CD8-positive, alpha-beta memory T cell (primary cell): ENCODE results near the gene ALAS1. TPM values are rescaled to one million over a fixed set of nuclear protein-coding genes. Genes with fewer than 3 reads are reported as not detected.

Source experiments
- polyA plus RNA-seq: library from polyadenylated mRNA; unstranded; fragments of 300-500 nt; fragmentation: Illumina TruSeq; gene quantifications from one replicate; pipeline ENCODE4 v1.2.3, GENCODE V29; 2021
- total RNA-seq, 2 experiments: library from RNA; stranded (reverse); gene quantifications; one replicate each; pipeline ENCODE4 v1.2.3, GENCODE V29; 2021

Gene ALAS1
- total and polyA plus RNA-seq, 3 experiments from 2014 or later: 32.9 to 73.0 (median 72.2) TPM

Other genes with a start within 250 kb of the ALAS1 start
- gene GPR62, start 242.8 kb upstream of the ALAS1 start, total RNA-seq: not detected
- not detected for gene GPR62, start 242.8 kb upstream of the ALAS1 start, polyA plus RNA-seq
- gene PCBP4, start 230.7 kb upstream of the ALAS1 start, total RNA-seq: 10 to 100 TPM in 1 of 2 experiments, 1 to 10 TPM in 1; 9.7 to 12.5 TPM
- gene PCBP4, start 230.7 kb upstream of the ALAS1 start, polyA plus RNA-seq: 12.5 TPM
- 10 to 100 TPM; 56.1 to 56.7 TPM for gene ABHD14B, start 224.1 kb upstream of the ALAS1 start, total RNA-seq
- gene ABHD14B, start 224.1 kb upstream of the ALAS1 start, polyA plus RNA-seq: 97.2 TPM
- 10 to 100 TPM; 14.4 to 16.0 TPM for gene ABHD14A, start 223.1 kb upstream of the ALAS1 start, total RNA-seq
- 117 TPM for gene ABHD14A, start 223.1 kb upstream of the ALAS1 start, polyA plus RNA-seq
- gene ACY1, start 214.6 kb upstream of the ALAS1 start, total RNA-seq: 10 to 100 TPM; 46.1 to 49.0 TPM
- gene ACY1, start 214.6 kb upstream of the ALAS1 start, polyA plus RNA-seq: 13.8 TPM
- gene RPL29, start 202.3 kb upstream of the ALAS1 start, total RNA-seq: 1,000 to 10,000 TPM; 1,367 to 1,382 TPM
- 1,261 TPM for gene RPL29, start 202.3 kb upstream of the ALAS1 start, polyA plus RNA-seq
- gene DUSP7, start 141.6 kb upstream of the ALAS1 start, total RNA-seq: 10 to 100 TPM; 26.3 to 27.2 TPM
- gene DUSP7, start 141.6 kb upstream of the ALAS1 start, polyA plus RNA-seq: 7.2 TPM
- 10 to 100 TPM; 22.6 to 22.7 TPM for gene POC1A, start 43.7 kb upstream of the ALAS1 start, total RNA-seq
- 1.5 TPM for gene POC1A, start 43.7 kb upstream of the ALAS1 start, polyA plus RNA-seq
- gene TLR9, start 27.5 kb downstream of the ALAS1 start, total RNA-seq: under 1 TPM; 0.16 to 0.22 TPM
- 0.16 TPM for gene TLR9, start 27.5 kb downstream of the ALAS1 start, polyA plus RNA-seq
- gene TWF2, start 41.0 kb downstream of the ALAS1 start, total RNA-seq: 100 to 1,000 TPM in 1 of 2 experiments, 10 to 100 TPM in 1; 98.2 to 101 TPM
- gene TWF2, start 41.0 kb downstream of the ALAS1 start, polyA plus RNA-seq: 138 TPM
- gene PPM1M, start 47.6 kb downstream of the ALAS1 start, total RNA-seq: 10 to 100 TPM; 56.6 to 60.8 TPM
- 81.8 TPM for gene PPM1M, start 47.6 kb downstream of the ALAS1 start, polyA plus RNA-seq
- gene WDR82, start 80.5 kb downstream of the ALAS1 start, total RNA-seq: 100 to 1,000 TPM; 133 to 140 TPM
- 133 TPM for gene WDR82, start 80.5 kb downstream of the ALAS1 start, polyA plus RNA-seq
- gene GLYCTK, start 89.7 kb downstream of the ALAS1 start, total RNA-seq: 10 to 100 TPM; 21.2 to 21.4 TPM
- 9.7 TPM for gene GLYCTK, start 89.7 kb downstream of the ALAS1 start, polyA plus RNA-seq
- gene DNAH1, start 118.2 kb downstream of the ALAS1 start, total RNA-seq: 1 to 10 TPM; 7.0 TPM
- gene DNAH1, start 118.2 kb downstream of the ALAS1 start, polyA plus RNA-seq: 1.0 TPM
- 100 to 1,000 TPM; 113 to 123 TPM for gene BAP1, start 211.8 kb downstream of the ALAS1 start, total RNA-seq
- 25.5 TPM for gene BAP1, start 211.8 kb downstream of the ALAS1 start, polyA plus RNA-seq
- gene PHF7, start 212.5 kb downstream of the ALAS1 start, total RNA-seq: 10 to 100 TPM; 11.6 to 12.0 TPM
- gene PHF7, start 212.5 kb downstream of the ALAS1 start, polyA plus RNA-seq: 10.7 TPM
- under 1 TPM; 0.13 to 0.16 TPM for gene SEMA3G, start 246.9 kb downstream of the ALAS1 start, total RNA-seq
- not detected for gene SEMA3G, start 246.9 kb downstream of the ALAS1 start, polyA plus RNA-seq